Omental fat pad (tissue), 4 donors: ENCODE measurements around the gene SUPT4H1. TPM values are rescaled to one million over a fixed set of nuclear protein-coding genes. Genes with fewer than 3 reads are reported as not detected.
"Not testable (repeated sequence)": the region's sequence is repeated elsewhere in the genome, so short reads cannot be mapped to it uniquely, and the experiment has no call there.

Source experiments
- ATAC-seq: fragments of 150-250 bp; one replicate; pipeline ENCODE4 v1.9.1; 2016; ENCODE audit warnings: mild to moderate bottlenecking, moderate library complexity; ENCODE audit not compliant: low FRiP score
- DNase-seq: peaks from one replicate; pipeline ENCODE4 v3.0.0-alpha.2; 2019; ENCODE audit warnings: low spot score
- total RNA-seq, 4 donors: library from RNA; depleted of rRNA; stranded (reverse); fragments of >200 nt; gene quantifications; one replicate each; pipeline ENCODE4 v1.1.0, GENCODE V29; 2016
- TF ChIP-seq, protein P1 (sequence below), 3 donors: fragments of 450-650 bp; IDR thresholded peaks; one replicate each; pipeline ENCODE4 v1.5.1; 2016 to 2017; ENCODE audit warnings: antibody characterized with exemption in 3 of 3, mild to moderate bottlenecking in 3 of 3, moderate library complexity in 2 of 3

SUPT4H1 gene
- total RNA-seq, 4 donors from 2014 or later, result 42.1 to 49.2 (median 47.3) TPM

DNA sequence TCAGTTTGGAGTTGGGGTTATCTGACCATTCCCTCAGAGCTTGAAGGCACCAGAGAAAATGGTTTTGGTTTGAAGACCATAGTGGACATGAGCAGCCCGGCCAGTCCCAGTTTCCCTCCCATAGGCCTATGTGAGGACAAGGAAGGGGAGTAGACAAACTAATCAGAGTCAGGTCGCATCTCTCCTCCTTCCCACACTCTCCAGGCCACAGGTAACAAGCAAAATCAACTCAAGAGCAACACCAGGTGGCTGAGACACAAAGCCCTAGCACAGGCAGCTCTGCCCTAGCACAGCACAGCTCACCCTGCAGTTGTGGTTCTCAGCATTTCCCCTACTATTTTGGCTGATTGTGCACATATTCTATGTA is 7.2 kb downstream of the SUPT4H1 start:
- DNase-seq, result no peak
- ATAC-seq, result no peak
- TF ChIP-seq, protein P1, sequence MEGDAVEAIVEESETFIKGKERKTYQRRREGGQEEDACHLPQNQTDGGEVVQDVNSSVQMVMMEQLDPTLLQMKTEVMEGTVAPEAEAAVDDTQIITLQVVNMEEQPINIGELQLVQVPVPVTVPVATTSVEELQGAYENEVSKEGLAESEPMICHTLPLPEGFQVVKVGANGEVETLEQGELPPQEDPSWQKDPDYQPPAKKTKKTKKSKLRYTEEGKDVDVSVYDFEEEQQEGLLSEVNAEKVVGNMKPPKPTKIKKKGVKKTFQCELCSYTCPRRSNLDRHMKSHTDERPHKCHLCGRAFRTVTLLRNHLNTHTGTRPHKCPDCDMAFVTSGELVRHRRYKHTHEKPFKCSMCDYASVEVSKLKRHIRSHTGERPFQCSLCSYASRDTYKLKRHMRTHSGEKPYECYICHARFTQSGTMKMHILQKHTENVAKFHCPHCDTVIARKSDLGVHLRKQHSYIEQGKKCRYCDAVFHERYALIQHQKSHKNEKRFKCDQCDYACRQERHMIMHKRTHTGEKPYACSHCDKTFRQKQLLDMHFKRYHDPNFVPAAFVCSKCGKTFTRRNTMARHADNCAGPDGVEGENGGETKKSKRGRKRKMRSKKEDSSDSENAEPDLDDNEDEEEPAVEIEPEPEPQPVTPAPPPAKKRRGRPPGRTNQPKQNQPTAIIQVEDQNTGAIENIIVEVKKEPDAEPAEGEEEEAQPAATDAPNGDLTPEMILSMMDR (IDR thresholded peaks at IDR 0.05), result no peak

DNA sequence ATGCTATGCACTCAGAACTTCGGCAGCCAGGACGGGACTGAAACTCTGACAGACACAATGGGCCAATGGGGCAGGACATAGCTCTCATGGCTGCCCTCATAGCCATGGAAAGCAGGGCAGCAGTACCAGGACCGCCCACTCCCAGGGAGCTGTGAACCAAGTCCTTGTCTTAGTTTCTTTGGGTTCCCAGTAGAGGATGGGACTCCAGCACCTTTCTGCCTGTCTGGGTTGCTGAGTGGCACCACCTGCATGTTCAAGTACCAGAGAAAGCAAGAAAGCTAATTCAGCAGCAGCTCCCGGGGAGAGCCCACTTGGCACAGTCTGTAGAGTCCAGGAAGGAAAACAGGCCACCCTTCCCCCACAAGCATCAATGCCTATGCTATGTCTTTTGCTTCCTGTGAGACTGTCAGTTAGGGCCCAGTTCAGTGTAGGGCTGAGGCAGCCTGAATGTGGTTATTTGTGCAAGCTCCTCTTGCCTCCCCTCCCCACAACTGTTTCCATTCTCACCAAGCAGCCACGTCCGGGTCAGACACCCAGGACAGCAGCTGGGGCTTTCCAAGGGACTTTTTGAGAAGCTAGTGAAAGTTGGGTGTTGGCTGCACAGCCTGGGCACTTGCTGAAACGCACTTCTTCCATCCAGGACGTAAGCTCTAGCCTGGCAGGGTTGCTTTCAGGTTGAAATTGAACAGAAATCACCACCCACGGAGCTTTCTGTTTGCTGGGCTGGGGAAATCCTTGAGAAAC is 7.8 kb downstream of the SUPT4H1 start:
- no peak for ATAC-seq
- TF ChIP-seq, protein P1 (IDR thresholded peaks at IDR 0.05), result no peak

DNA sequence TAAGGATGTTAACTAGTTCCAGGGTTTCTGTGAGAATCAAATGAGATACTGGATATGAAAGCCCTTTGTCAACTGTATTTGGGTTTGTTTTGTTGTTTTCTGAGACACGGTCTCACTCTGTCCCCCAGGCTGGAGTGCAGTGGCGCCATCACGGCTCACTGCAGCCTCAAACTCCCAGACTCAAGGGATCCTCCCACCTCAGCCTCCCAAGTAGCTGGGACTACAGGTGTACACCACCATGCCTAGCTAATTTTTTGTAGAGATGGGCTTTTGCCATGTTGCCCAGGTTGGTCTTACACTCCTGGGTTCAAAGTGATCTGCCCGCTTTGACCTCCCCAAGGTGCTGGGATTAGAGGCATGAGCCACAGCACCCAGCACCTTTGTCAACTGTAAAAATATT is 8.9 kb downstream of the SUPT4H1 start:
- TF ChIP-seq, protein P1 (IDR thresholded peaks at IDR 0.05), result no peak
- DNase-seq (no peak), ATAC-seq (no peak)

More for the DNA sequence above, 7.8 kb downstream of the SUPT4H1 start:
- DNase-seq, result no peak

DNA sequence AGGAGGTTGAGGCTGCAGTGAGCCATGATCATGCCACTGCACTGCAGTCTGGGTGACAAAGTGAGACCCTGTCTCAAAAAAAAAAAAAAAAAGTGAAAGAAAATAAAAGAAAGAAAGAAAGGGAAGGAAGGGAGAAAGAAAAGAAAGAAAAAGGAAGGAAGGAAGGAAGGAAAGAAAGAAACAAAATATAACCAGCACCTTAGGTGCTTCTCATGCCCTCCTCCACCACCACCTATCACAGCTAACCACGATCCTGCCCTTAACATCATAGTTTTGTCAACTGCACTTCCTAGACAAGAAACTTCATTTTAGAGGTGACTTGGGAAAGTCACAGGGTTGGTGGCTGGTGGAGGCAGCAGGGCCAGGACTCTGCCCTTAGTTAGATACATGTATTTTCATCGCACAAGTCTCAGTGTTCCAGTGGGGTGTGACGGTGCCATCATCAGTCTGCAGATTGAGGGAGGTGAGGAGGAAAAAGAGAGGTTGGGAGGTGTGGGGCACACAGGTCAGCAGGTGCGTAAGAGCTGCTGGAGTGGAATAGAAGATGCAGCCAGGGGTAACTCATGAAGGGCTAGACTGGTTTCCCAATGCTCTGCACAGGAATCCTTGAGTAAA is 10.0 kb downstream of the SUPT4H1 start:
- DNase-seq (no peak), ATAC-seq (no peak)
- TF ChIP-seq, protein P1 (IDR thresholded peaks at IDR 0.05), result no peak

DNA sequence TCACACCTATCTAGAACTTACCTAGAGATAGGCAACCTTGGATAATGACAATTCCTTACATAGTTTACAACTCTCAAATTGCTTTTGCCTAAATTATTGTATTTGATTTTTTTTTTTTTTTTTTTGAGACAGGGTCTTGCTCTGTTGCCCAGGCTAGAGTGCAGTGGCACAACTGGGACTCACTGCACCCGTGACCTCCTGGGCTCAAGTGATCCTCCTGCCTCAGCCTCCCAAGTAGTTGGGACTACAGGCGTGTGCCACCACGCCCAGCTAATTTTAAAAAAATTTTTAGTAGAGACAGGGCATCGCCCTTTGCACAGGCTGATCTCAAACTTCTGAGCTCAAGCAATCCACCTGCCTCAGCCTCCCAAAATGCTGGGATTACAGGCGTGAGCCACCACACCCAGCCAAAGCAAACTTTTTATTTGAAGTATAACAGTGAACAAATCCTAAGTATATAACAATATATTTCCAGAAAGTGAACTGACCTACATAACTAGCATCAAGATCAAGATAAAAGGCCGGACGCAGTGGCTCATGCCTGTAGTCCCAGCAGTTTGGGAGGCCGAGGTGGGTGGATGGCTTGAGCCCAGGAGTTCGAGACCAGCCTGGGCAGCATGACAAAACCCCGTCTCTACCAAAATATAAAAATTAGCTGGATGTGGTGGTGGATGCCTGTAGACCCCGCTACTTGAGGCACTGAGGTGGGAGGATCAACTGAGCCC is 10.7 kb downstream of the SUPT4H1 start:
- not testable (repeated sequence) for ATAC-seq, DNase-seq

DNA sequence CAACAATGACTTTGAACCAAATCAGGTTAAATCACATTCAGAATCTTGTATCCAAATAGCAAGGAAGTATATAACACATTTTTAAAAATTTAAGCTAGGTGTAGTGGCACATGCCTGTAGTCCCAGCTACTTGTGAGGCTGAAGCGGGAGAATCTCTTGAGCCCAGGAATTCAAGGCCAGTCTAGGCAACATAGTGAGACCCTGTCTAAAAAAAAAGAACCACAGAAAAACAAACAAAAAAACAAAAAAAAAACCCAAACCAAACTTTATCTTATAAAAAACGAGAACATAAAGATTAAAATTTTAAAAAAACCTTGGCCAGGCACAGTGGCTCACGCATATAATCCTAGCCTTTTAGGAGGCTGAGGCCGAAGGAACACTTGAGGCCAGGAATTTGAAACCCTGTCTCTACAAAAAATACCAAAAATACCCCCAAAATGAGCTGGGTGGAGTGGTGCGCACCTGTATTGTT is 11.6 kb downstream of the SUPT4H1 start:
- TF ChIP-seq, protein P1 (IDR thresholded peaks at IDR 0.05), result no peak
- DNase-seq (no peak), ATAC-seq (no peak)

DNA sequence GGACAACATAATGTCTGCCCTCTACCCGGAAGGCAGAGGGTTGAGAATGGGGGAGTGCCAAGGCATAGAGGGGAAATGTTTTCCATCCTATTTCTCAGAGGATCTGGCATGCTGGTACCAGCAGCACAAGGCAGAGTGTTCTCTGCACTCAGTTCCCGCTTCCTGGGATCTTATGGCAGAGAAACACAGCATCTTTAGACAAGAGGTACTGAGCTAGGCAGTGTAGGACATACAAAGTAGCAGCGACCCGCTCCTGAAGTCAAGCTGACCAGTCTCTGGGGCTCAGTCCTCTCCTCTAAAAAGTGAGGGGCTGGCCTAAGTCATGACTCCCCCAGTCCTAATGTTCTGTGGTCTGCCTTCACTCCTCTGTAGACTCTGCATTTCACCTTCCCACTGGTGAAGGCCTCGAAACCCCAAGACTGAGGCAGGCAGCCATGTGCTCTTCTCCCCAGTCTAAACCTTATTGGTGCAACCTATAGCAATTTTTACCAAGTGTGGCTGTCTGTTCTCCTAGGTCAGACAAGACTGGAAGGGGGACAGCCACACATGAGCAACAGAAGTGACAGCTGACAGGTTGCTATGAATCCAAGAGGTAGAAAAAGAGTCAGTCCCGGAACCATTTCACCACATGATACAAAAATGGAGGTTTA is 12.1 kb downstream of the SUPT4H1 start:
- DNase-seq (no peak), ATAC-seq (no peak)
- TF ChIP-seq, protein P1 (IDR thresholded peaks at IDR 0.05), result no peak
